Neural cell (in vitro differentiated cells): ENCODE measurements around the gene CTSH. TPM values are rescaled to one million over a fixed set of nuclear protein-coding genes. Genes with fewer than 3 reads are reported as not detected.

Source experiments
- H2AFZ ChIP-seq: fragments of 200-600, 300-800 bp; sonication (generic), shearing (Covaris generic); 2 replicates; pipeline ENCODE4 v1.6.0; 2014; ENCODE audit warnings: low read depth, mild to moderate bottlenecking, antibody characterized with exemption, low read length, moderate library complexity
- H3F3A ChIP-seq: fragments of 200-600 bp; shearing (Covaris generic); 2 replicates; pipeline ENCODE4 v1.6.1; 2016; ENCODE audit warnings: mild to moderate bottlenecking, moderate library complexity, mixed read lengths, antibody characterized with exemption, low read length; ENCODE audit not compliant: insufficient read depth, poor library complexity, severe bottlenecking
- H3K27ac ChIP-seq: fragments of 200-600, 300-800 bp; sonication (generic), shearing (Covaris generic); 2 replicates; pipeline ENCODE4 v1.5.1; 2014; ENCODE audit warnings: mild to moderate bottlenecking, low read length, moderate library complexity
- H3K27me3 ChIP-seq: fragments of 300-800, 200-600 bp; sonication (generic), shearing (Covaris generic); 2 replicates; pipeline ENCODE4 v1.6.0; 2014; ENCODE audit warnings: mild to moderate bottlenecking, low read depth, low read length, moderate library complexity; ENCODE audit not compliant: insufficient read depth
- H3K36me3 ChIP-seq: fragments of 300-800, 200-600 bp; sonication (generic), shearing (Covaris generic); 2 replicates; pipeline ENCODE4 v1.5.1; 2014; ENCODE audit warnings: mild to moderate bottlenecking, antibody characterized with exemption, low read length, moderate library complexity; ENCODE audit not compliant: insufficient read depth
- H3K4me2 ChIP-seq: fragments of 300-800, 200-600 bp; sonication (generic), shearing (Covaris generic); 2 replicates; pipeline ENCODE4 v1.6.0; 2014; ENCODE audit warnings: mild to moderate bottlenecking, low read length
- H3K4me3 ChIP-seq: fragments of 300-800, 200-600 bp; sonication (generic), shearing (Covaris generic); 2 replicates; pipeline ENCODE4 v1.5.1; 2014; ENCODE audit warnings: mild to moderate bottlenecking, low read length, moderate library complexity
- H3K79me2 ChIP-seq: fragments of 200-600 bp; shearing (Covaris generic); replicated peaks from 2 replicates; pipeline ENCODE4 v1.6.0; 2014; ENCODE audit warnings: mild to moderate bottlenecking, low read length, moderate library complexity; ENCODE audit not compliant: insufficient read depth
- H3K9ac ChIP-seq: fragments of 300-800, 200-600 bp; sonication (generic), shearing (Covaris generic); 2 replicates; pipeline ENCODE4 v1.6.1; 2016; ENCODE audit warnings: mild to moderate bottlenecking, low read length, mixed read lengths
- H3K9me2 ChIP-seq: fragments of 200-600 bp; shearing (Covaris generic); 2 replicates; pipeline ENCODE4 v1.6.1; 2016; ENCODE audit warnings: mild to moderate bottlenecking, low read length, mixed read lengths; ENCODE audit not compliant: insufficient read depth
- H3K9me3 ChIP-seq: fragments of 200-600, 300-800 bp; sonication (generic), shearing (Covaris generic); 2 replicates; pipeline ENCODE4 v1.6.1; 2016; ENCODE audit warnings: mild to moderate bottlenecking, mixed run types, low read length, moderate library complexity, mixed read lengths
- H4K20me1 ChIP-seq: fragments of 200-600 bp; shearing (Covaris generic); 2 replicates; pipeline ENCODE4 v1.6.1; 2016; ENCODE audit warnings: mild to moderate bottlenecking, mixed run types; ENCODE audit not compliant: insufficient read depth
- CTCF ChIP-seq: fragments of 450-650 bp; IDR thresholded peaks from 2 replicates; pipeline ENCODE4 v1.5.1; 2014; ENCODE audit warnings: antibody characterized with exemption, mild to moderate bottlenecking, moderate library complexity; ENCODE audit not compliant: poor library complexity, severe bottlenecking
- EZH2 ChIP-seq: fragments of 200-600, 300-800 bp; shearing (Covaris generic), sonication (generic); IDR thresholded peaks from 2 replicates; pipeline ENCODE4 v1.6.1; 2014; ENCODE audit warnings: antibody characterized with exemption, low read length, borderline replicate concordance, mild to moderate bottlenecking; ENCODE audit not compliant: insufficient read depth, poor library complexity, severe bottlenecking
- MXI1 ChIP-seq: fragments of 450-650 bp; conservative IDR thresholded peaks from 2 replicates; pipeline ENCODE4 v1.6.1; 2014; ENCODE audit warnings: antibody characterized with exemption, mild to moderate bottlenecking; ENCODE audit not compliant: poor library complexity, severe bottlenecking
- RAD21 ChIP-seq: fragments of 450-650 bp; conservative IDR thresholded peaks from 2 replicates; pipeline ENCODE4 v1.6.1; 2014; ENCODE audit warnings: antibody characterized with exemption, mild to moderate bottlenecking, moderate library complexity
- SMC3 ChIP-seq: fragments of 450-650 bp; conservative IDR thresholded peaks from 2 replicates; pipeline ENCODE4 v1.6.1; 2014; ENCODE audit warnings: antibody characterized with exemption, mild to moderate bottlenecking, moderate library complexity; ENCODE audit not compliant: poor library complexity
- polyA plus RNA-seq: library from polyadenylated mRNA; depleted of rRNA; stranded (reverse); fragments of >200 nt; gene quantifications from 2 replicates; pipeline ENCODE4 v1.2.3, GENCODE V29; 2014

CTSH gene
- polyA plus RNA-seq, 1 donor from 2014 or later, result 3.3 TPM

- no peaks in the 10 kb centered on the region for H3K36me3 ChIP-seq
- no peak for TF ChIP-seq SMC3
- no peaks in the 10 kb centered on the region for H3K79me2 ChIP-seq
- H4K20me1 ChIP-seq, result no peaks in the 10 kb centered on the region
- H3K9me3 ChIP-seq, result no peaks in the 10 kb centered on the region
- no peaks in the 10 kb centered on the region for H3F3A ChIP-seq
- no peak overlapping the region for H3K27ac ChIP-seq
- H3K4me3 ChIP-seq, result no peak overlapping the region
- H3K9ac ChIP-seq, result no peak overlapping the region
- H2AFZ ChIP-seq, result no peak overlapping the region
- no peaks in the 10 kb centered on the region for H3K27me3 ChIP-seq
- H3K9me2 ChIP-seq, result no peaks in the 10 kb centered on the region
- no peak overlapping the region for H3K4me2 ChIP-seq
These were observed 48.5 kb upstream of the CTSH start for GRCh38 chr15:78993257-78993930.

GRCh38 chr15:78992416-78993256, 47.8 kb upstream of the CTSH start:
- Histone ChIP-seq H3K9me2 (no peaks in the 10 kb centered on the region), H3K27me3 (no peaks in the 10 kb centered on the region), H3K9me3 (no peaks in the 10 kb centered on the region), H4K20me1 (no peaks in the 10 kb centered on the region), H3K36me3 (no peaks in the 10 kb centered on the region), H3K4me2 (no peak overlapping the region), H3K79me2 (no peaks in the 10 kb centered on the region), H3K4me3 (no peak overlapping the region), H3K9ac (no peak overlapping the region), H3F3A (no peaks in the 10 kb centered on the region), H3K27ac (no peak overlapping the region), H2AFZ (no peak overlapping the region)
- no peak for TF ChIP-seq CTCF
- TF ChIP-seq MXI1, result no peak
- TF ChIP-seq EZH2, result no peak
- no peak for TF ChIP-seq RAD21

GRCh38 chr15:78991879-78992278, 47.0 kb upstream of the CTSH start:
- no peak overlapping the region for H3K27ac ChIP-seq
- no peaks in the 10 kb centered on the region for H3K9me3 ChIP-seq
- no peak overlapping the region for H3K4me3 ChIP-seq
- no peak overlapping the region for H3K9ac ChIP-seq
- H3K79me2 ChIP-seq, result no peaks in the 10 kb centered on the region
- no peaks in the 10 kb centered on the region for H3K9me2 ChIP-seq
- no peak overlapping the region for H3K4me2 ChIP-seq
- H3K27me3 ChIP-seq, result no peaks in the 10 kb centered on the region
- no peak overlapping the region for H2AFZ ChIP-seq
- no peaks in the 10 kb centered on the region for H3K36me3 ChIP-seq
- TF ChIP-seq EZH2, result no peak
- TF ChIP-seq CTCF, result no peak
- no peak for TF ChIP-seq RAD21
- no peaks in the 10 kb centered on the region for H3F3A ChIP-seq
- H4K20me1 ChIP-seq, result no peaks in the 10 kb centered on the region
